Mesothelial cell of epicardium (in vitro differentiated cells): ENCODE results near the gene BBIP1. TPM values are rescaled to one million over a fixed set of nuclear protein-coding genes. Genes with fewer than 3 reads are reported as not detected.

ENCODE experiments used
- DNase-seq, 2 experiments: peaks; one replicate each; pipeline ENCODE4 v3.0.0; 2021; ENCODE audit warnings: low spot score in 2 of 2; ENCODE audit not compliant: unreplicated experiment in 2 of 2
- H3K27ac Mint-ChIP-seq: 2 replicates; pipeline ENCODE4 v1.8.0; 2021; ENCODE audit warnings: mixed read lengths
- H3K27me3 Mint-ChIP-seq: 2 replicates; pipeline ENCODE4 v1.8.0; 2021; ENCODE audit warnings: low read depth, mixed read lengths
- H3K36me3 Mint-ChIP-seq: 2 replicates; pipeline ENCODE4 v1.8.0; 2021; ENCODE audit warnings: mixed read lengths
- H3K4me1 Mint-ChIP-seq: 2 replicates; pipeline ENCODE4 v1.8.0; 2021; ENCODE audit warnings: mixed read lengths
- H3K4me3 Mint-ChIP-seq: 2 replicates; pipeline ENCODE4 v1.8.0; 2021; ENCODE audit warnings: mild to moderate bottlenecking, moderate library complexity, mixed read lengths
- H3K9me3 Mint-ChIP-seq: 2 replicates; pipeline ENCODE4 v1.8.0; 2021; ENCODE audit warnings: mixed read lengths
- total RNA-seq: library from RNA; stranded (reverse); gene quantifications from 3 replicates; pipeline ENCODE4 v1.2.1, GENCODE V29; 2021
- TF ChIP-seq, protein P1 (sequence below): fragments of 200-600 bp; sonication (generic); IDR thresholded peaks from one replicate; pipeline ENCODE4 v1.5.0; 2021; ENCODE audit warnings: antibody characterized with exemption; ENCODE audit not compliant: unreplicated experiment

BBIP1 gene
- total RNA-seq, 1 donor from 2014 or later = 16.3 TPM

DNA sequence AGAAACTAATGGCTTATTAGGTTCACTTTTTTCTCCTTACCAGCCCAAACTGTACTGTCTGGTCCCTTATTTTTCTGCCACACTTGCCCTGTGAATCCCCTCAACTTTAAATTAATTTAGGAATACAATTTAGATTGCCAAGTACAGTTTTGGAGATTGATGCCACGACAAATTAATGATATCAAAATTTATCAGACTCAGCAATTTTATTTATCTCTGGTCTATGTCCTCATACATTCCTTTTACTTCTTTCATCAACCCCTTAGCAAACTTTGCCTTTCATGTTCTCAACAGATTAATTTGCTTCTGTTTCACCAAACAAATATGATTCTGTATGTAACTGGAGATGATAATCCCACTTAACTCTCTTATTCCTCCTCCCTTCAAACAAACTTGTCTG lies 38.6 kb upstream of the BBIP1 start:
- H3K27ac Mint-ChIP-seq = peak overlapping the region; percentile 57
- TF ChIP-seq, protein P1, sequence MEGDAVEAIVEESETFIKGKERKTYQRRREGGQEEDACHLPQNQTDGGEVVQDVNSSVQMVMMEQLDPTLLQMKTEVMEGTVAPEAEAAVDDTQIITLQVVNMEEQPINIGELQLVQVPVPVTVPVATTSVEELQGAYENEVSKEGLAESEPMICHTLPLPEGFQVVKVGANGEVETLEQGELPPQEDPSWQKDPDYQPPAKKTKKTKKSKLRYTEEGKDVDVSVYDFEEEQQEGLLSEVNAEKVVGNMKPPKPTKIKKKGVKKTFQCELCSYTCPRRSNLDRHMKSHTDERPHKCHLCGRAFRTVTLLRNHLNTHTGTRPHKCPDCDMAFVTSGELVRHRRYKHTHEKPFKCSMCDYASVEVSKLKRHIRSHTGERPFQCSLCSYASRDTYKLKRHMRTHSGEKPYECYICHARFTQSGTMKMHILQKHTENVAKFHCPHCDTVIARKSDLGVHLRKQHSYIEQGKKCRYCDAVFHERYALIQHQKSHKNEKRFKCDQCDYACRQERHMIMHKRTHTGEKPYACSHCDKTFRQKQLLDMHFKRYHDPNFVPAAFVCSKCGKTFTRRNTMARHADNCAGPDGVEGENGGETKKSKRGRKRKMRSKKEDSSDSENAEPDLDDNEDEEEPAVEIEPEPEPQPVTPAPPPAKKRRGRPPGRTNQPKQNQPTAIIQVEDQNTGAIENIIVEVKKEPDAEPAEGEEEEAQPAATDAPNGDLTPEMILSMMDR = no peak
- peaks cover 6% of the 10 kb centered on the region for H3K36me3 Mint-ChIP-seq
- peaks cover 24% of the 10 kb centered on the region for H3K4me1 Mint-ChIP-seq
- DNase-seq = no peak
- peaks cover 2% of the 10 kb centered on the region for H3K9me3 Mint-ChIP-seq
- H3K27me3 Mint-ChIP-seq = no peaks in the 10 kb centered on the region
- H3K4me3 Mint-ChIP-seq = no peak overlapping the region

DNA sequence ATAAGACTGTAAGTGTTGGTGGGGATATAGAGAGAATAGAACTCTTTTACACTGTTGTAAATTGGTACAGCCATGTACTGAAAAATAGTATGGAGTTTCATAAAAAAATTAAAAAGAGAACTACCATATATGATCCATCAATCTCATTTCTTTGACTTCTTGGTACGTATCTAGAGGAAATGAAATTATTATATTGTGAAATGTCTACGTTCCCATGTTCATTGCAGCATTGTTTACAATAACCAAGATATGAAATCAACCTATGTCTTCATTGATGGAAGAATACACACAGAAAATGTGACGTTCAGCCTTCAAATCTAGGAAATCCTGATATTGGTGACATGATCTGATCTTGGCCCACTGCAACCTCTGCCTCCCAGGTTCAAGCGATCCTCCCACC lies 32.4 kb upstream of the BBIP1 start:
- H3K9me3 Mint-ChIP-seq = peaks cover 45% of the 10 kb centered on the region
- TF ChIP-seq, protein P1 = no peak
- no peak for DNase-seq
- H3K4me3 Mint-ChIP-seq = no peak overlapping the region
- H3K36me3 Mint-ChIP-seq = peaks cover 48% of the 10 kb centered on the region
- H3K27ac Mint-ChIP-seq = no peak overlapping the region
- no peaks in the 10 kb centered on the region for H3K4me1 Mint-ChIP-seq
- no peaks in the 10 kb centered on the region for H3K27me3 Mint-ChIP-seq

DNA sequence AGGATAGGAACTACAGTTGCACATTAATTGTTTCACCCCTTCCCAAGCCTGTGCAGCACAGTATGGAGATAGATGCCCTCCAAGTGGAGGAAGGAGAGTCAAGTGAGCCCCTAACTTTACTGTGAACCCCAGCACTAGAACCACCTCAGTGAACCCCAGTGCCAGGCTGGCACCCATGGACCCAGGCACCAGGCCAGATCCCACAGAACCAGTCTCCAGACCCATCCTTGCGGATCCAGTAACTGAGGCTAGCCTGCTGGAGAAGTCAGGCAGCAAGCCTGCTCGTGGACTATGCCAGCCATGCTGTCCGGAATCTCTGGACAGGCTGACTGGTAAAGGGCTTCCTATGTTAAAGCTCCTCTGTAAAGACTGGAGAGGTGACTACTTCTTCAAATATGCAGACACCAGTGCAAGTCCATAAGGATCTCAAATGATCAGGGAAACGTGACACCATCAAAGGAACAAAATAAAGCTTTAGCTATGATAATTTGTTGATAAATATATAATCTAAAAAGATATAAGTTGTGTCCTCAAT lies 28.1 kb upstream of the BBIP1 start:
- H3K4me1 Mint-ChIP-seq = no peaks in the 10 kb centered on the region
- H3K27me3 Mint-ChIP-seq = no peaks in the 10 kb centered on the region
- DNase-seq = no peak
- H3K9me3 Mint-ChIP-seq = peaks cover 57% of the 10 kb centered on the region
- no peak overlapping the region for H3K4me3 Mint-ChIP-seq
- peaks cover 65% of the 10 kb centered on the region for H3K36me3 Mint-ChIP-seq
- TF ChIP-seq, protein P1 = no peak
- no peak overlapping the region for H3K27ac Mint-ChIP-seq

DNA sequence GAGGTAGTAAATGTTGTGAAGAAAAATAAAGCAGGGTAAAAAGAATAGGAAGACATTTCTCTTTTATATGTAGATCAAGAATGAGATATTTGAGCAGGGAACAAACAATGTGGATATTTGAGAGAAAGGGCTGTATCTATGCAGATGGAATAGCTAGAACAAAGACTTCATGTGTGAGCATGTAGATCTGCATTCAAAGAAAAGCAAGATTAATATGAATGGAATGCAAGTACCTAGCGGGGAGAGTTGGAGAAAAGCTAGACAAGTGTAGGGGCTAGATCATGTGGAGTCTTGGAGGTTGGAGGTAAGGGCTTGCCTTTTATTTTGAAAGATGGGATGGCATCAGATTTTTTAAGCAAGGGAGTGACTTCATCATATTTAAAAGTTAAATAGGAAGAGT lies 27.5 kb upstream of the BBIP1 start:
- no peak overlapping the region for H3K4me3 Mint-ChIP-seq
- no peaks in the 10 kb centered on the region for H3K27me3 Mint-ChIP-seq
- TF ChIP-seq, protein P1 = no peak
- no peak for DNase-seq
- no peaks in the 10 kb centered on the region for H3K4me1 Mint-ChIP-seq
- H3K27ac Mint-ChIP-seq = no peak overlapping the region
- peaks cover 68% of the 10 kb centered on the region for H3K36me3 Mint-ChIP-seq
- peaks cover 57% of the 10 kb centered on the region for H3K9me3 Mint-ChIP-seq

DNA sequence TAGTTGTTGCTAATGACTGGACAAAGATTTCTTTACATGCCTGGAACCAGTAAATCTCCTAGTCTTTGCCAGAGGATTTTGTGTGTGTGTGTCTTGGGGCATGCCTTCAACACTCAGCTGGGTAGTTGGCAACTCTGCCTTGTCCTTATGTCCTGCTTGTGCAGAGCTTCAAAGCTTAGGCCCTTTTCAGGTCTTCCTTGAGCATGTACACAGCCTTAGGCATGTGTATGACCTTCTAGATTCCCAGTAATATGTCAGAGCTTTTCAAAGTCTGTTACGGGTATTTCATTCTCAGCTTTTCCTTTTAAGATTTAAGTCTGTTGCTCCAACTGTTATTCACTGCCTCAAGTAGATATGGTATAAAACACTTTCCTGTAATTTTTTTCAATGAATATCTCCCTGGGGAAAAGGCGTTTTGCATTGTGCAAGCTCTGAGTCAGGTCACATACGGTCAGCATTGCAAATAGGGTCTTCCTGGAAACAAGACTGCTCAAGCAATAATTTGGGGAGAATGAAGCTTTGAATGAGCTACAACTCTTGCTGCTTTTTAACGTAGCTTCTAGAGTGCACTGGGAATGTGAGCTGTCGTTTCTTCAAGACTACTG lies 25.9 kb upstream of the BBIP1 start:
- H3K4me1 Mint-ChIP-seq = no peaks in the 10 kb centered on the region
- H3K4me3 Mint-ChIP-seq = no peak overlapping the region
- TF ChIP-seq, protein P1 = no peak
- no peak for DNase-seq
- peaks cover 48% of the 10 kb centered on the region for H3K9me3 Mint-ChIP-seq
- peaks cover 68% of the 10 kb centered on the region for H3K36me3 Mint-ChIP-seq
- H3K27me3 Mint-ChIP-seq = no peaks in the 10 kb centered on the region
- no peak overlapping the region for H3K27ac Mint-ChIP-seq
